Endodermal cell (in vitro differentiated cells): ENCODE results near the gene COQ8A. TPM values are rescaled to one million over a fixed set of nuclear protein-coding genes. Genes with fewer than 3 reads are reported as not detected.

Source experiments
- DNase-seq: peaks from one replicate; pipeline ENCODE4 v3.0.0-alpha.2; 2017
- H3K27ac ChIP-seq: 2 replicates; pipeline ENCODE4 v1.5.1; 2013; ENCODE audit warnings: mild to moderate bottlenecking, low read depth, low read length, moderate library complexity
- H3K27me3 ChIP-seq: 2 replicates; pipeline ENCODE4 v1.6.1; 2013; ENCODE audit warnings: mild to moderate bottlenecking, low read length, moderate library complexity; ENCODE audit not compliant: insufficient read depth, control insufficient read depth, poor library complexity, severe bottlenecking
- H3K36me3 ChIP-seq: 2 replicates; pipeline ENCODE4 v1.7.0; 2013; ENCODE audit warnings: mild to moderate bottlenecking, low read length, moderate library complexity; ENCODE audit not compliant: control insufficient read depth, insufficient read depth
- H3K4me1 ChIP-seq: one replicate; pipeline ENCODE4 v1.7.0; 2013; ENCODE audit warnings: low read length; ENCODE audit not compliant: control insufficient read depth, insufficient read depth
- H3K4me3 ChIP-seq: 2 replicates; pipeline ENCODE4 v1.5.1; 2013; ENCODE audit warnings: mild to moderate bottlenecking, low read length, moderate library complexity
- H3K9ac ChIP-seq: 2 replicates; pipeline ENCODE4 v1.6.1; 2013; ENCODE audit warnings: mild to moderate bottlenecking, low read length, moderate library complexity; ENCODE audit not compliant: poor library complexity, severe bottlenecking; ENCODE audit errors: extremely low read depth
- H3K9me3 ChIP-seq: 2 replicates; pipeline ENCODE4 v1.6.1; 2013; ENCODE audit warnings: mild to moderate bottlenecking, low read length, moderate library complexity; ENCODE audit not compliant: control insufficient read depth
- H3K27ac Mint-ChIP-seq: 2 replicates; pipeline ENCODE4 v1.8.0; 2020; ENCODE audit warnings: mixed read lengths
- H3K27me3 Mint-ChIP-seq: 2 replicates; pipeline ENCODE4 v1.8.0; 2021; ENCODE audit warnings: mild to moderate bottlenecking, mixed read lengths; ENCODE audit not compliant: insufficient read depth
- H3K36me3 Mint-ChIP-seq: 2 replicates; pipeline ENCODE4 v1.8.0; 2020; ENCODE audit warnings: low read depth, mixed read lengths
- H3K4me1 Mint-ChIP-seq: 2 replicates; pipeline ENCODE4 v1.8.0; 2020; ENCODE audit warnings: mixed read lengths
- H3K4me3 Mint-ChIP-seq: 2 replicates; pipeline ENCODE4 v1.8.0; 2020; ENCODE audit warnings: mild to moderate bottlenecking, moderate library complexity, mixed read lengths
- H3K9me3 Mint-ChIP-seq: 2 replicates; pipeline ENCODE4 v1.8.0; 2020; ENCODE audit warnings: mild to moderate bottlenecking, mixed read lengths
- WGBS, 2 experiments: methylation state at CpG; one replicate each; pipeline versions ENCODE4 v1.1.5 to v1.1.7; 2013; ENCODE audit warnings: missing lambda C conversion rate in 2 of 2, mixed read lengths in 1 of 2; ENCODE audit not compliant: insufficient coverage in 1 of 2, insufficient read length in 1 of 2; 5-methylcytosine and 5-hydroxymethylcytosine counted together
- total RNA-seq, 2 donors: library from RNA; stranded (reverse); fragmentation: NEBNext Ultra II Directional in 1 of 2; extraction: Animal tissue kit (Norgen Biotek cat#: 25700) in 1 of 2; gene quantifications; 2 replicates in 1 of 2; 3 replicates in 1 of 2; pipeline ENCODE4 v1.2.1, GENCODE V29; 2021
- TF ChIP-seq, protein P1 (sequence below): fragments of 200-600 bp; sonication (generic); conservative IDR thresholded peaks from 2 replicates; pipeline ENCODE4 v1.5.0; 2021; ENCODE audit warnings: antibody characterized with exemption, mild to moderate bottlenecking

COQ8A gene
- total RNA-seq, 2 donors from 2014 or later, result 6.6 to 14.9 TPM

DNA sequence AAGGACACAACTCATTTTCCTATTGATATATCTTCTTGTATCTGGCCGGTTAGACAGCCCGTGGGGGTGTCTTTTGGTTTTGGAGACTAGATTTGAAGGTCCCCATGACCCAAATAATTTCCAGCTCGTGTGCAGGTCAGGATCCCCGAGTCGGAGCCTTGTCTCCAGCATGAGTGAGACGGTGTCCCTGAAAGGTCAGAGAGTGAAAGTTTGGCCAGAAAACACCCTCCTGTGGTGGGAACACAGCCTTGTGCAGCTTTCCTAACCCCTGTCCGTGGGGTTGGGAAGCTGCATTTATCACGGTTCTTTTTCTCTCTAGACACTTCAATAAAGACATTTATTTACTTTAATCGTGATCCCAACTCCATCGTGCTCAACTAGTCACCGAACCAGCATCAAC lies 17.6 kb downstream of the COQ8A start:
- Histone ChIP-seq H3K27me3 (no peaks in the 10 kb centered on the region), H3K36me3 (no peaks in the 10 kb centered on the region), H3K27ac (no peak overlapping the region), H3K9me3 (peaks cover 11% of the 10 kb centered on the region), H3K4me1 (no peaks in the 10 kb centered on the region), H3K4me3 (no peak overlapping the region), H3K9ac (no peak overlapping the region)
- Mint-ChIP-seq H3K9me3 (peaks cover 31% of the 10 kb centered on the region), H3K27ac (no peak overlapping the region), H3K4me1 (no peaks in the 10 kb centered on the region), H3K4me3 (no peak overlapping the region), H3K36me3 (peaks cover 6% of the 10 kb centered on the region), H3K27me3 (peaks cover 5% of the 10 kb centered on the region)
- DNase-seq, result peak; percentile 14
- TF ChIP-seq, protein P1, sequence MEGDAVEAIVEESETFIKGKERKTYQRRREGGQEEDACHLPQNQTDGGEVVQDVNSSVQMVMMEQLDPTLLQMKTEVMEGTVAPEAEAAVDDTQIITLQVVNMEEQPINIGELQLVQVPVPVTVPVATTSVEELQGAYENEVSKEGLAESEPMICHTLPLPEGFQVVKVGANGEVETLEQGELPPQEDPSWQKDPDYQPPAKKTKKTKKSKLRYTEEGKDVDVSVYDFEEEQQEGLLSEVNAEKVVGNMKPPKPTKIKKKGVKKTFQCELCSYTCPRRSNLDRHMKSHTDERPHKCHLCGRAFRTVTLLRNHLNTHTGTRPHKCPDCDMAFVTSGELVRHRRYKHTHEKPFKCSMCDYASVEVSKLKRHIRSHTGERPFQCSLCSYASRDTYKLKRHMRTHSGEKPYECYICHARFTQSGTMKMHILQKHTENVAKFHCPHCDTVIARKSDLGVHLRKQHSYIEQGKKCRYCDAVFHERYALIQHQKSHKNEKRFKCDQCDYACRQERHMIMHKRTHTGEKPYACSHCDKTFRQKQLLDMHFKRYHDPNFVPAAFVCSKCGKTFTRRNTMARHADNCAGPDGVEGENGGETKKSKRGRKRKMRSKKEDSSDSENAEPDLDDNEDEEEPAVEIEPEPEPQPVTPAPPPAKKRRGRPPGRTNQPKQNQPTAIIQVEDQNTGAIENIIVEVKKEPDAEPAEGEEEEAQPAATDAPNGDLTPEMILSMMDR, result no peak
- 89 to 93% methylated on average over 11 of the region's 11 CpGs for WGBS, 2 experiments

DNA sequence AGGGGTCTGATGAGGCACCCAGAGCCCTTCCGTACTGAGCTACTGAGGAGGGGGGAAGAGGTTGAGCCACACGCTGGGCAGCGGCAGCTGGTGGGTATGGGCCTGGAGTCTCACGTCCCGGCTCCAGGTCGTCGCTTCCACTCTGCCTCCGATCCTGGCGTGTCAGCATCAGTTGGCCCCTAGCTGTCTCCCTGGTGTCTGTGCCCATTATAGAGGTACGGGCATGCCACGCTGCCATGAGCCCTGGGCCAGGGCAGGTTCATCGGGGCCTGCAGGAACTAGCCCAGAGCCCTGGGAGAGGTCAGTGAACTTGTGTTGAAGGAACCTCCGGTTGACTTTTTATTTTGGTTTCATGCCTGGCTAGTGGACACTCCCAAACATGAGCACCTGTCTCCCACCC lies 18.2 kb downstream of the COQ8A start:
- Histone ChIP-seq H3K27ac (no peak overlapping the region), H3K9ac (no peak overlapping the region), H3K9me3 (peaks cover 11% of the 10 kb centered on the region), H3K4me1 (no peaks in the 10 kb centered on the region), H3K36me3 (no peaks in the 10 kb centered on the region), H3K4me3 (no peak overlapping the region), H3K27me3 (no peaks in the 10 kb centered on the region)
- Mint-ChIP-seq H3K4me1 (no peaks in the 10 kb centered on the region), H3K9me3 (peaks cover 31% of the 10 kb centered on the region), H3K27me3 (peaks cover 5% of the 10 kb centered on the region), H3K36me3 (peaks cover 6% of the 10 kb centered on the region), H3K27ac (no peak overlapping the region), H3K4me3 (no peak overlapping the region)
- TF ChIP-seq, protein P1, result no peak
- 84 to 89% methylated on average over 6 to 13 of the region's 13 CpGs for WGBS, 2 experiments
- DNase-seq, result peak; percentile 18

GRCh38 chr1:226960256-226960655 lies 20.2 kb downstream of the COQ8A start:
- peaks cover 11% of the 10 kb centered on the region for H3K9me3 ChIP-seq
- TF ChIP-seq, protein P1, result no peak

More at GRCh38 chr1:226960256-226960655, 20.2 kb downstream of the COQ8A start:
- Mint-ChIP-seq H3K9me3 (peaks cover 22% of the 10 kb centered on the region), H3K36me3 (no peaks in the 10 kb centered on the region), H3K4me3 (no peak overlapping the region), H3K4me1 (no peaks in the 10 kb centered on the region), H3K27ac (no peak overlapping the region), H3K27me3 (no peaks in the 10 kb centered on the region)
- 60 to 93% methylated on average over 1 to 4 of the region's 5 CpGs for WGBS, 2 experiments
- no peaks in the 10 kb centered on the region for H3K27me3 ChIP-seq
- DNase-seq, result no peak
- H3K4me3 ChIP-seq, result no peak overlapping the region
- H3K36me3 ChIP-seq, result no peaks in the 10 kb centered on the region
- H3K4me1 ChIP-seq, result no peaks in the 10 kb centered on the region
- no peak overlapping the region for H3K9ac ChIP-seq
- H3K27ac ChIP-seq, result no peak overlapping the region
